GM19467 (cell line): ENCODE results near the gene COX7A2.

ENCODE experiments used
- ATAC-seq: cut with Tn5 transposase; IDR thresholded peaks from one replicate; pipeline ENCODE4 v1.9.1; 2021; ENCODE audit warnings: mild to moderate bottlenecking, moderate library complexity; ENCODE audit not compliant: unreplicated experiment

The COX7A2 gene

DNA sequence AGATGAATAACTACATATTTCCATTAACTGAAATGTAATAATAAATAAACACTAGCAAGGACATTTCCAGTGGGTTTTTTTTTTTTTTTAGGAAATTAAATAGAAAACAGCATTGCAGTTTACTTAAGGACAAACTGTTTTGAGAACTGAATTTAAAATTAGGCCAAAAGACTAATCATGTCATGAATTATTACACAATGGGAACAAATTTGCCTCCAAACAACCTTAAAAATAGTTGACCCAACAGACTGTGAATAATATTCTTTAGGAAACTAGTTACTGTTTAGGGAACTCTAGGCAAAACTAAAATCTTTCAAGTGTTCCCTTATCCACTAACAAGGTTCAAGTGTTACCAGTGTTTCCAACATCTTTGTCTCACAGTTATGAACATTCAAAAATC lies 21.3 kb downstream of the COX7A2 start:
- no peak for ATAC-seq

DNA sequence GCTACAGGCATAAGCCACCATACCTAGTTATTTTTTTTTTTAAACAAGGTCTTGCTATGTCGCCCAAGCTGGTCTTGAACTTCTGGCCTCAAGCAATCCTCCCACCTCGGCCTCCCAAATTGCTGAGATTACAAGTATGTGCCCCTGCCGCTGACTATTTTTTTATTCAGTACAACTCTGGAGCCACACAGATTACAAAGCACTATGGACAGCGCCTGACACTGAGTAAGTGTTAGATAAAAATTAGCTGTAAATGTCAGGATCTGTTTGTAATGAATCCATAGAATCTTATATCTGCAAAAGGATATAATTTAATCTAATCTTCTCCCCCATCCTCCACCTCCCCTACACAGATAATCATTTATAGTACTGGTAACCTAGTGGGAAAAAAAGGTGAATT lies 22.5 kb downstream of the COX7A2 start:
- no peak for ATAC-seq

DNA sequence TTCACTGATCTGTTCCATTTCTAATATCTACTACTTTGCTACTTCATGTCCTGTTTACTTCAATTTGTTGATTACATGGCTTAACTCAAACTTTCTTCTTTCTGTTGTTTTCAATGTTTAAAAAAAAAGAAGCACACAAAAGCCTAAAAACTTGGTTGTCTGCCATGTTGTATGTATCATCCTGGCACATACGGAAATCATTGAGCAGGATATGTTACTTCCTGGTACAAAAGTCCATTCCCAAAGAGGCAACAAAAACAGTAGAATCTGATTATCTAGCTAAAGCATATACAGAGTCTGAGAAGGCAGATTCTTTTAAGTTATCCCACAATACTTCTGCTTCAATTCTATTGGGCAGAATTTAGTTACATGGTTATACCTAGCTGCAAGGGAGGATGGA lies 23.2 kb downstream of the COX7A2 start:
- ATAC-seq, result no peak

DNA sequence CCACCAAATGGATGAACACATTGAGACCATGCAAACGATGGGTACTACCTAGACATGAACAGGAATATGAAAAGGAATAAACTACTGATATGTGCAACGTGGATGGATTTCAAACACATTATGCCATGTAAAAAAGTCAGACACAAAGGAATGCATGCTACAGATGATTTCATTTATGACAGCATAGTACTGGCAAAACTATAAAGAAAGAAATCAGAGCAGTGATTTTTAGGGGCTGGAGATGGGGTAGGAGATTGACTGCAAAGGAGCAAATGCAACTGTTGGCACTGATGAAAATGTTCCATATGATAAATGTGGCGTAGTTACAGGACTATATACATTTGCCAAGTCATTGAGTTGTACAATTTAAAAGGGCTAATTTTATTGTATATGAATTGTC lies 24.3 kb downstream of the COX7A2 start:
- ATAC-seq, result no peak

DNA sequence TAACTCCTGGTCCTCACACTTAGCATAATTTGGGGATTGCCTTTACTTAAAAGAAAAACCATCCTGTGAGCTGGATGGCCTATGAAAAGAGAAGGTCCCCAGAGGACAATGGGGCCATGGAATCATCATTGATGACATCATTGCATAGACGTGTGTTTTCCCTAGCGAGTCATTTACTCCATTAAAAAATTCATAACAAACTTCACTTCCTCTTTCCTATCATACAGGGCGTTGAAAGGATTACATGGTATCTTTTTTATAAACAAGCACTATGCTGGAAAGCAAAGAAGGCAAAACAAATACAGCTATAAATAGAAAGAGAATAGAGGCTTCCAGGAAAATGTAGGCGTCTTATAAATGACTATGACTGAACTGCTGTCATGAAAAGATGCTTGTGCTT lies 26.4 kb downstream of the COX7A2 start:
- no peak for ATAC-seq

DNA sequence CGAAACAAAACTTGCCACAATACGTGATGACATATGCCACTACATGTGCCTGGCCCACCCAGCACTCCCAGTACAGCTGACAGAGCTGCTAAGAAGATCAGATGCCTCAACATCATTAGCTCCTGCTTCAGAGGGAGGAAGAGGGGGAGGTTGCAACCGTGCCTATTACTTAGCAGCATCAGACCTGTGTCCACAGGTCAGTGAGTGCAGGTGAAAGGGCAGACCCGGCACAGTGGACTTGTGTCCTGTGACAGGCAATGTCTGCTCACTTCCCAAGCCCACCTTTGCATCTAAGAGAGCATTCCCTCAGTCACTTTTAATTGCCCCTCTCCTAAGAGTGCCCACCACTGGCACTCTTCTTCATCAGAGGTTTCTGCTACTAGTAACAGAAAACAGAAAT lies 28.3 kb downstream of the COX7A2 start:
- ATAC-seq, result no peak

DNA sequence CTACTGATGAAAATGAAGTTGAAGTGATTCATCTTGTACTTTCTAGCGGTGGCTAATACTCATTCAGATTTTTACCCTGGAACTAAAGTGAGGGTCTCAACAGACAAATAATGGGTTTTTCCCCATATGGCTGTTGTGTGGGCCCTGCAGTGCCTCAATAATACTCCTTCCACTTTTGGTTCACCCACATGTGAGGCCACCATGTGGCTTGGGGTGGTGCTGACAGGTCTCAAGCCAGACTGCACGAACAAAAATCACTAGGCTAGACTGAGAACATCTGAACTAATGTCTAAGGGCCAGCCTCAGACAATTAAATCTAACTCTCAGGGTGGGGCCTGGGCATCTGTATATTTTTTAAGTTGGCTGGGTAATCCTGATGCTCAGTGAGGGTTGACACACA lies 29.9 kb downstream of the COX7A2 start:
- no peak for ATAC-seq

DNA sequence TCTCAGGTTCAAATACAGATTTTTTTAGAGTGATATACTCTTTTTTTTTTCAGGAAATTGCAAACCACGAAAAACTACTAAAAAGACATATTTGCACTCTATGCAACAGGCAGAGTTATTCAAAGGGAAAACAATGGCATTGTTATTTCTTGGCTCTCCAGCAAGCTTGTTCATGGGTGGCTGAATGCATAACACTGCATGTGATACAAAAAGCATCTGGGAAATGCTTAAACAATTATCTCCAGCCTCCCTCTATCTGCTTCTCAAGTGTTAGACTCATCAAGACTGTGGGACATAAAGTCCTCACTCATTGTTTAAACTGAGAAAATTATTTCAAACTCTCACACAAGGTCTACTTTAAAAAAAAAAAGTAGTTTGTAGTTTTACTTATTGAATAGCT lies 30.5 kb downstream of the COX7A2 start:
- ATAC-seq, result no peak

DNA sequence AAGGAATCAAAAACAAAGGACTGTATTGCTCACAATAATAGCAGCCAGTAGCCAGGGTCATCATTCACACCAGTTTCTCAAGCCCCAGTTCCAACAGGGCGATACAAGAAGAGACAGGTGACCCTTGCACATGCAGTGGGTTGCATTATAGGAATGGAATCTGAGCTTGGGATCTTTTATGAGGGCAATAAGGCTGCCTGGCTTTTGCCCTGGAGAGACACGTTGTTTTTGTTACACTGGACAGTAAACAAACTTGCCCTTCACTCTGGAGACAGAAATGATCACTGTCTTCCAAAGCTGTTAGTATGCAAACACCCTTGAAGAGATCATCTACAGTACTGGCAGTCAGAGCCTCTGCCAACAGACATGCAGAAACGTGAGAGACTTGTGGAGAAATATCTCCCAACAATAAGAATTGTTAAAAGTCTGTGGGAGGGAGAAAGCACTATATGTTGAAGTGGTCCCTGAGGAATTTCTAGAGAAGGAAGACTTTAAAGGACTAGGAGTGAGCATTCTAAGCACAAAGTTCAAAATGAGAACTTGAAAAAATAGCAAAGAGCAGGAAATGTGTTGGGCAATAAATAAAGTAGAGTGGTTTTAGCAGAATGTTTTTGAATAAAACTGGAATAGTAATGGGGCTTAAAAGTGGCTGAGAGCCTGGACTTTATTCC lies 31.5 kb downstream of the COX7A2 start:
- no peak for ATAC-seq

DNA sequence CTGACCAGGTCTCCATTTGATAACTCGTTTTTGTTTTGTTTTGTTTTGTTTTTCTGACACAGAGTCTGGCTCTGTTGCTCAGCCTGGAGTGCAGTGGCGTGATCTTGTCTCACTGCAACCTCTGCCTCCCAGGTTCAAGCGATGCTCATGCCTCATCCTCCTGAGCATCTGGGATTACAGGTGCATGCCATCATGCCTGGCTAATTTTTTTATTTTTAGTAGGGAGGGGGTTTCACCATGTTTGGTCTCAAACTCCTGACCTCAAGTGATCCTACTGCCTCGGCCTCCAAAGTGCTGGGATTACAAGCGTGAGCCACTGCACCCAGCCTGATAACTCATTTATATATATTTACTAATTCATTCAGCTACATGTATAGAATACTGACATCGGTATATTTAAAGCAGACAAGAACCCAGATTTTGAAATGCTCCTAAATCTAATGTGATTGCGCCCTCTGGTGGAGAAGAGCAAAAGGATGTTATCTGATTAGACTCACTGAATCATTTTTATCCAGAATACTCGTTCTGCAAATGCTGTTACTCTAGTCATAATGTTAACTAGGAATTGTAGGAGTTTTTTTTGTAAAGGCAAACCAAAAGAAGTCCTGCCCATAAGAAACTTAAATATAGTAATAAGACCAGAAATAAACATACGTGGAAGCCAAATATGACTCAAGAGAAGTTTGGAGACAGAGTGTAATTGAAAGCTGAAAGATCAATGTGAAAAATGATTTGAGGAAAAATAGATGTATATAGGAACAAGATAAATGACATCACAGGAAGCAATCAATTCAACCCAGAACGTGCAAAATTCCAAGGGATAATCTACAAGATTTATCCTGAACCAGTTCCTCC lies 32.5 kb downstream of the COX7A2 start:
- ATAC-seq, result no peak

DNA sequence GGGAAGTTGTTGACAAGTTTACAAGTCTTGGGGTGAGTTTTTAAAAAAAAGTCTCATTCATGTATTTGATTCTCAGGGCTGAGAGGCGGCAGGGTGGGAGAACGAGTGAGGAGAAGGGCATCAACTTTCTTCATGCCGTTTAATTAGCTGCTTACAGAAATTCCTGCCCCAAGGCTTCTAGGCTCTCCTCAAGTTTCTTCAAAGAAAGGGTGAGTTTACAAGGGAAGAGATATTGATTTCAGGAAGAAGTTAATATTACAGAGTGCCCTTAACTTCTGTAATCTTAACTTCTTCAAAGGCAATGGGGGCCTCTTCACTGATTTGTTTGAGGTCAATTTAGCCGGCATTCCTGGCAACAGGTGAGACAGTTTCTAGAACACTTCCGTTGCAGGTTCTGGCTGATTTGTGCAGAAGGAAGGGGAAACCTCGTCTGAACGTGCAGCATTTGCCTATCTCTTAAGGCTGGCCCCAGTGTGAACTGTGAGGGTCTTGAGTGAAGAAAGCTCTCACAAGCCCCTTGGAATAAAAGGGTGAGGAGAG lies 34.3 kb downstream of the COX7A2 start:
- ATAC-seq, result no peak

DNA sequence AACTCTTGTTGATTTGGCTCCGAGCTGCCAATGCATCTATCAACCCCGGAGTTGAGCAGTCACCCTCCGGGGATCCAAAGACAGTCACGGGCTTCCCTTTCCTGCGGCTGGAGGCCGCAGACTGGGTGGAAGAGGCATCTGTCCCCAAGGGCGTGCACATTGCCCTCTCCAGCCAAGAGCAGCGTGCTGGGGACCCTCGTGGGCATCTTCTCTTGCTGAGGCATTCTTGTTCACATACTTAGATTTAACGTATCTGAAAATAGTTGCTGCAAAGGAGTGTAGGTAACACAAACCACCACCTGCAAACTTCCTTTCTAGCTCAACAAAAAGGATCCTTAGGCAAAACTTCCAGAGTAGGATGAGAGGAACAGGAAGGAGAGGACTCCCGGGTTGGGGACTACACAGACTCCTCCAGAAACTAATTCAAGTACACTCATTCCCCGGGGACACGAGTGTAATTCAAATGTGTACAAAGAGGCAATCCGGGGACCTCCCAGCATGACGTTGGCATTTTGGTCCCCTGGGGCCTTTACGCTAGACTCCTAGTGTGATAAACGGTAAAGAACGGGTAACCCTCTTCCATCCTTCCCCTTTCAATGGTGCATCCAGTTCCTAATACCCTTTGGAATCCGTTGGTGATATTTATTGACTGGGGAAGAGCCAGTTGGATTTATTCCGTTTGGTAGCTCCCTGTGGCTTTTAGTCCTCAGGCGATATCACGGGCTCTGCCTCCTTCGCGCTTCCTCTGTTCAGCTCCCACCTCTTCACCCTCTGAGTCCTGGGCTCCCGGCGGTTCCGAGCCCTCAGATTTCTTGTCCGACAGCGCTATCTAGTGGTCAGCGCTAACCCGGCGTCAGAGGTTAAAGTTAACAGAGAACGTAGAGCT lies 35.1 kb downstream of the COX7A2 start:
- ATAC-seq, result peak; percentile 72

DNA sequence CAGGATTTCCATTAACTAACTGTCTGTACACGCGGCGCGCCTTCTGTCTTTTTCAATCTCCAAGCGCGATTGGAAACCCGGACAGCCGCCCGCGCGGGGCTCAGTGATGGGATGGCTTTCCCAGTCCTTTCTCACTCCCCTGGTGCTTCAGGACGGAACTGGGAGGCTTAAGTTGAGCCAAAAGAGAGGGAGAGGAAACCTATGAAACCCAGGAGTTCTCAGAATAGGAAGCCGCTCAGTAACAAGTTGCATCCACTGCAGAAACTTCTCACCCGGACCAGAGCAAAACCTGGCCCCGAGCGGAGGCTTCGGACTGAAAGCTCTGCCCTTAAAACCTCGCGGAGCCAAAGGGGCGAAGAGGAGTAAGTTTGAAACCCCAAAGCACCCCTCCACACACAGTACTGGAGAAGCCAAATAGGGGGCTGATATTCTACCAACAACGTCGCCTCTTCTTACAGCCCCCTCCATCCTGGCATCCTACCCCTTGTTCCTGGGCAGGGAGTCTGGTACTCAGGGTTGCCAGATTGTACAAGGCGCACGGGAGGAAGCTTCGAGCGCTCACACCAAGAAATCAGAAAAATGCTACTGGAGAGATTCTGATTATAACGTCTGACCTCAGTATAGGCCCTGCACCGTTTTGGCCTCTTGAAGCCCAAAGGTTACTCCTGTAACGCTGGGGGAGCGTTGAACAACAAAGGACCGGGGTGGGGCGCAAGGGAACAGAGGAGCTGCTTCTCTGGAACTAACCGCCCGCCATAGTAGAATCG lies 36.8 kb downstream of the COX7A2 start:
- no peak for ATAC-seq

DNA sequence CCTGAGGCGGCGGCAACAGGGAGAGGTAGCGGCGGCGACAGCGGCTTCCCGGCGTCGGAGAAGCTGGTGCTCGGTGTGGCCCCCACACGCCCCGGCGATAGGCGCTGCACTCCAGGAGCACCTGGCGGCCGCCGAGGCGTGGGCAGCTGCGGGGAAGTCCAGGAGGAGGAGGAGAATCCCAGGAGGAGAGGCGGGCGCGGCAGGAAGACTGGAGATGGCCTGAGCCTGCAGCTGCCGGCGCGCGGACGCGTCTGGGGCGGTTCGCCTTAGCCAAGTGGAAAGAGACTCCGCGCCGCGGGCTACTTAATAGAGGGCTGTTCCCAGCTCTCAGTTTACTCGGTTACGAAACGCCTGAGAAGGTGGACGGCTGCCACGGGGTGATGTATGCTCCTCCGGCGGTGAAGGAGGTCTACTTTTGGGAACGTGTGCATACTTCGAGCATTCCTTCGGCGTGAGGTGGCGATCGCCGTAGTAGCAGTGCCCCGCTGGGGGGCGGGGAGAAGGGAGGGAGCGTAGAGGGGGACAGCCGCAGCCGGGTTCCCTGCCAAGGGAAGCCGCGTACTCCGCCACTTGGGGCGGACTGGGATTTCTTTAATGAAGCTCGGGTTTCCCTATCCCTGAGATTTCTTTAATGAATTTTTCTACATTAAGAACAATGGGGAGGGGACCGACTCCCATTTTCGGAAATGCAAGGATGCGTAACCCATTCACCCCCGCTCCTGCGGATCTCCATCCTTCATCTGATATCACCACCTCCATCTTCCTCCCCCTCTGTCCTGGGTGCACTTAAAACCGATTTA lies 37.6 kb downstream of the COX7A2 start, which contains the start of gene COL12A1:
Gene COL12A1, minus strand, starts transcription at position 278 of the 800 bp plus-strand sequence. CDS start 3,261 bp downstream, outside the sequence.
- ATAC-seq, result no peak

DNA sequence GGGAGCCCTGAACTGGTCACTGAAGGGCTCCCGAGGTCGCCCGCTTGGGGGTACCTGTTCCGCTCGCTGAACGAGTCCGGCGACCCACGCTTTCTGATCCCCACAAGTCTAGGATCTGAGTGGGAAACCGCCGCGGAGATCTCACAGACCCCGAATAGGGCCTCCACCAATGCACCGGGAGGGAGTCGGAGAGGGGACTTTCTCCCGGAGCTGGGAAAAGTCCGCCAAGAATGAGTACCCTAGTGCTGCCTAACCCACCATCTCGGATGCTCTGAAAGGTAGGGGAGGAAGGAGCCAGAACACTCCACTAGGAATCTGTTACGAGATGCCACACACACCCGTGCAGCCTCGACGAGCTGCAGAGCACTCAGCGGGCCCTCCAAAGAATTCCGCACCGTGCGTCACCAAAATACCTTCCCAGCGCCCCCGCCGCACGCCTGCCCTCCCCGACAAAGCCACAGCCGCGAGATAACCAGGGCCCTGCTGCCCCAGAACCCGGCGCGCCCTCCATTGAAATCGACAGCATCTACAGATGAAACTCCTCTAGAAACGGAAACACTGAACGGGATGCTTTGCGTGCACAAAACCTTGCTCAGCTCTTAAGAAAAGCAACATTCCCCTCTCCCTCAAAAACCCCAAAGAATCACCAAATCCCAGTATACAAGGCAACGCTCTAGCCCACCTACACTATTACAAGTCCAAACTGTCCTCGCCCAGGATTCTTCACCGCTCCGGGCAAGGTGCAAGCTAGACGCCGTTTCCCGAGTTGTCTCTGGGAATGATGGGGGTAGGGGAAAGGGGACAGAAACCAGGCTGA lies 38.4 kb downstream of the COX7A2 start:
- ATAC-seq, result no peak

DNA sequence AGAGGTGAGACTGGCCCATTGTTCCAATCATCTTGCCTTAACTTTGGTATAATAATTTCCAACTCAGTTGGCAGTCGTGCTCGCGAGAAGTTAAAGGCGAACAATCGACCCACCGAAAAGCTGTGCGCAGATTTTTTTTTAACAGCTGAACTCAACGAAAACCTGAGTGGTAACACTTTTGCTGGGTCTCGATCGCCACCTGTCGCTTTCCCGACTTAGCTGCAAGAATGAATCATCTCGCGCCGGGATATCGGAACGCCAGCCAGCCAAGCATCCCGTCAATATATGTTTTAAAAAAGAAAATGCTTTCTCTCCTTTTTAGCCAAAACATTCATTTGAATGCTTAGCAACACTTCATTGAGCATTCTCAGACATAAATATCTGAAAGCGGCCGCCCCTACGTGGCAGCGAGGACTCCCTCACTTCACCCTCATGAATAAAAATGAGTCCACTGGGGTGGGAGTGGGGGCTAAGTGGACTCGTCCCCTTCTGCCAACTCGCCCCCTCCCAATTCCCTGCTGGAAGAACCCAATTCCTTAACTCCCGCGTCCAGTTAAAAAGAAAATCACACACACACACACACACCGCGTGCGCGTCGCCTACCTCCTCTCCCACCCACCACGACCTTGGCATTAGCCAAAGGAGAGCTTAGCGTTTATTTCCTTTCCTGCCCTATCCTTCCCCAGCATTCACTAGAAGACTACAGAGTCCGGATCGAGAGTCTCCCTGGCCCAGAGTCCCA lies 39.2 kb downstream of the COX7A2 start:
- ATAC-seq, result no peak

DNA sequence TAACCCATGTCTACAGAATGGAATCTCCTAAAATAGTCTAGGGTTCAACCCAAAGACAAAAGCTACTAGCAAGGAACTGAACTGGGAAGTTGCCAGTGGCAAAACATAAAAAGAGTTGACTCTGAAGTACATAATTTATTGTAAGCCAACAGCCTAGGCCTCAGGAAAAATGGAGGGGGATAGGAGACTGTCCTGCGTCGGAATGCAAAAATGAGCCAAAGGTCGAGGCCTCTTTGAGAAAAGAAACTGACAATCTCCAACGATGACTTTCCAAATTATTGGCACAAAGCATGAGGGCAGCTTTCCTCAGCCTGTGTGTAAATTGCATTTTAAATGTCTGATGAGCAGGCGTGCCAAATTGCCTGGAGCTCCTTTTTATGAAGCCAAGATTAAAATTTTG lies 39.9 kb downstream of the COX7A2 start:
- ATAC-seq, result no peak

DNA sequence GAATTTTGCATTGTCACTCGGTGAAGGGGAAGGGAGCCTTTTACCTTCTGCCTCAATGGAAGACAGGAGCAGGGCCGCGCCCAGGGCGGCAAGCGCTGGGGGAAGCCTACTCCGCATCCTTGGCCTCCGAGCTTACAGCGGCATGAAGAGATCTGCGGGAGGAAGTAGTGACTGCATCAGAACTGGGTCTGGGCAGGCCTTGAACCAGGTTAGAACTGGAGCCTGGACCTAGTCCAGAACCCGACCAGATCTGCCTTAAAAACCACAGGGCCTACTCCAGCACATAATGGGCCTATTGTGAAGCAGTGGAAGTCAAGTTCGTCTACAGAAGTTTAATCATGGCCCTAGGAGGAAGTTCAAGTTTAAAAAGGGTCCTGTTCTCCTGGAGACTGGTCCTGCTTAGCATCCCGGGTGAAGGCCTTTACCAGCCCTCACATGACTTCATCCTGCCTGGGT lies 40.9 kb downstream of the COX7A2 start:
- no peak for ATAC-seq
